SHP77 treated with DMSO at 0.1 percent for 48 hours (cell line): ENCODE results near the gene RUNDC3A.

Experiments
- DNase-seq: peaks from one replicate; lab custom pipeline; 2025; lab: John Stamatoyannopoulos, UW

The RUNDC3A gene

GRCh38 chr17:44308320-44308818 is at the start of gene RUNDC3A:
RUNDC3A (plus strand) TSS chr17:44308601; CDS start chr17:44308833, 232 bp downstream.
- DNase-seq, result peak; percentile 39

GRCh38 chr17:44258811-44259351 is 49.5 kb upstream of the RUNDC3A start:
- DNase-seq, result no peak

- DNase-seq, result no peak
Measured at GRCh38 chr17:44260296-44260695, 48.1 kb upstream of the RUNDC3A start.

- no peak for DNase-seq
Measured at GRCh38 chr17:44262654-44263225, 45.7 kb upstream of the RUNDC3A start.

- no peak for DNase-seq
Measured at GRCh38 chr17:44263345-44263902, 45.0 kb upstream of the RUNDC3A start.

- DNase-seq, result no peak
Measured at GRCh38 chr17:44266402-44267164, 41.8 kb upstream of the RUNDC3A start.

GRCh38 chr17:44267165-44267455 is 41.3 kb upstream of the RUNDC3A start:
- no peak for DNase-seq

GRCh38 chr17:44267818-44268490 is 40.4 kb upstream of the RUNDC3A start, which contains the start of gene SLC4A1:
SLC4A1 (minus strand) TSS chr17:44268135; CDS start chr17:44262866, 5,269 bp downstream.
- DNase-seq, result no peak

GRCh38 chr17:44268709-44269534 is 39.5 kb upstream of the RUNDC3A start:
- DNase-seq, result no peak

- no peak for DNase-seq
Measured at GRCh38 chr17:44269535-44270240, 38.7 kb upstream of the RUNDC3A start.

- no peak for DNase-seq
Measured at GRCh38 chr17:44272321-44272951, 36.0 kb upstream of the RUNDC3A start.

GRCh38 chr17:44272954-44273353 is 35.4 kb upstream of the RUNDC3A start:
- DNase-seq, result no peak

GRCh38 chr17:44273607-44274006 is 34.8 kb upstream of the RUNDC3A start:
- no peak for DNase-seq

- no peak for DNase-seq
Measured at GRCh38 chr17:44277976-44278375, 30.4 kb upstream of the RUNDC3A start.

GRCh38 chr17:44279346-44279665 is 29.1 kb upstream of the RUNDC3A start:
- DNase-seq, result no peak

GRCh38 chr17:44279666-44280391 is 28.6 kb upstream of the RUNDC3A start:
- DNase-seq, result no peak

- no peak for DNase-seq
Measured at GRCh38 chr17:44280392-44280937, 27.9 kb upstream of the RUNDC3A start.

- DNase-seq, result no peak
Measured at GRCh38 chr17:44281570-44281969, 26.8 kb upstream of the RUNDC3A start.

- DNase-seq, result no peak
Measured at GRCh38 chr17:44282264-44282663, 26.1 kb upstream of the RUNDC3A start.
